KOPT-K1 (cell line): ENCODE measurements around the gene MINAR1.
"Not testable (repeated sequence)": the region's sequence is repeated elsewhere in the genome, so short reads cannot be mapped to it uniquely, and the experiment has no call there.

ENCODE experiments used
- H3K27ac ChIP-seq: fragments of 200-600 bp; sonication (generic); 2 replicates; pipeline ENCODE4 v1.5.1; 2016; ENCODE audit warnings: antibody characterized with exemption, mild to moderate bottlenecking, low read depth, low read length; ENCODE audit not compliant: poor library complexity, severe bottlenecking
- H3K36me3 ChIP-seq: fragments of 200-600 bp; sonication (generic); 2 replicates; pipeline ENCODE4 v1.5.1; 2017; ENCODE audit warnings: antibody characterized with exemption, mild to moderate bottlenecking, low read length, moderate library complexity; ENCODE audit not compliant: insufficient read depth
- H3K9me3 ChIP-seq: fragments of 200-600 bp; sonication (generic); 2 replicates; pipeline ENCODE4 v1.5.1; 2017; ENCODE audit warnings: antibody characterized with exemption, low read length, mild to moderate bottlenecking; ENCODE audit not compliant: insufficient read depth, poor library complexity, severe bottlenecking

Gene MINAR1

DNA sequence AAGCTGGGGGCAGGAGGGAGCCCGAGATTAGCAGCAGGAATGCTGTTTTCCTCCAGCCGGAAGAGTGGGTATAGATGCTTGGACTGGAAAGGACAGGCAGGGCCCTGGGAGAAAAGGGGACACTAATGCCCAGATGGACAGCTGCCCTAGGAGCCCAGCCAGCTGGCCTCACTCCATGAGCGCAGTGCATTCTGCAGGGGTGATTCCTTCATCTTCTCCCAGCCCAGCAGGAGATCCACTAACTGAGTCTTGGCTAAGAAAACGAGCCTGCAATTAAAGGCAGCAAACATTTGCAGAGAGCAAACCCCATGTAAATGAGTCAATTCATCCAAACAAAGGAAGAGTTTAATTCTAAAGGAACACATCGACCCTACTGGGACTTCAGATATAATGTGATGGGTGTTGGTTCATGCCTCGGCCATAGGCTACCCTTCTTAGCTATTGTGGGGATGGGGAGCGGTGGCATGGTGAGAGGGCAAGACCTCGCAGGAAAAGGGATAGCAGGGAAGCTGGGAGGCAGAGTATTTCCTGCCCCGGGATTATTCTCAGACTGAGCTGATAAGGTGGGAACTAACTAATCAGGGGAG, 13.3 kb upstream of the MINAR1 start:
- H3K36me3 ChIP-seq: no peaks in the 10 kb centered on the region
- H3K27ac ChIP-seq: no peak overlapping the region
- H3K9me3 ChIP-seq: no peaks in the 10 kb centered on the region

DNA sequence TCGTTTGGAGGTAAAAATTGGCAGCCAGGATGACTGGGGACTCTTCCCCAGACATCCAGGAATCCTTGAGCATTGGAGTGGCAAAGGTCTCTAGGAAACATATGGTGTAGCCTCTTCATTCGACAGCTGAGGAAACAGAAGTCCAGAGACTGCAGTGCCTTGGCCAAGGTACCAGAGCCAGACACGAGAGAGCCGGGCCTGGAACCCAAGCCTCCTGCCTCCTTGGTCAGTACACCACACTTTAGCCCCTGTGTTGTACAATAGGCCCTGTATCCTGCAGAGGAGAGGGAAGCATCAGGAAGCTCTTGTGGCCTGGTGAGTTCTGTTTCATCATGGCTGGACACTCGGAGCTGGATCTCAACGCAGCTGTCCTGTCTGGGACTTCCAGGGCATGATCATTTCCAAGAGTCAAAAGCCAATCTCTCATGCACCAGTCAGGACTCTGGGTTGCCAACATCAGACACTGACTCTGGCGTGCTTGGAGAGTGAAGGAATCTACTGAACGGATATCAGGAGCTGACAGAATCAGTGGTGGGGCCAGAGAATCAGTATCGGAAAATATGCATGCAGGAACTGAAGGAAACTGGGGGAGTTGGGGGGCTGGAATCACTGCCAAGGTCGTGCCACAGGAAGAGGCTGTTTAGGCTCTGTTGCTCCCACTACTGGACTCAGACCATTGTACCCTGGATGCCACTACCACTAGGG, 6.4 kb upstream of the MINAR1 start:
- Histone ChIP-seq H3K27ac (no peak overlapping the region), H3K9me3 (no peaks in the 10 kb centered on the region), H3K36me3 (no peaks in the 10 kb centered on the region)

DNA sequence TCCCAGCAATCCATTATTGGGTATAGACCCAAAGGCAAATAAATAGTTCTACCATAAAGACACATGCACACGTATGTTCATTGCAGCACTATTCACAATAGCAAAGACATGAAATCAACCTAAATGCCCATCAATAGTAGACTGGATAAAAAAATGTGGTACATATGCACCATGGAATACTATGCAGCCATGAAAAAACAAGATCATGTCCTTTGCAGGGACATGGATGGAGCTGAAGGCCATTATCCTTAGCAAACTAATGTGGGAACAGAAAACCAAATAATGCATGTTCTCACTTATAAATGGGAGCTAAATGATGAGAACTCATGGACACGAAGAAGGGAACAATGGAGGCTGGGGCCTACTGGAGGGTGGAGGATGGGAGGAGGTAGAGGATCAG, 5.2 kb upstream of the MINAR1 start:
- not testable (repeated sequence) for H3K27ac ChIP-seq, H3K36me3 ChIP-seq

DNA sequence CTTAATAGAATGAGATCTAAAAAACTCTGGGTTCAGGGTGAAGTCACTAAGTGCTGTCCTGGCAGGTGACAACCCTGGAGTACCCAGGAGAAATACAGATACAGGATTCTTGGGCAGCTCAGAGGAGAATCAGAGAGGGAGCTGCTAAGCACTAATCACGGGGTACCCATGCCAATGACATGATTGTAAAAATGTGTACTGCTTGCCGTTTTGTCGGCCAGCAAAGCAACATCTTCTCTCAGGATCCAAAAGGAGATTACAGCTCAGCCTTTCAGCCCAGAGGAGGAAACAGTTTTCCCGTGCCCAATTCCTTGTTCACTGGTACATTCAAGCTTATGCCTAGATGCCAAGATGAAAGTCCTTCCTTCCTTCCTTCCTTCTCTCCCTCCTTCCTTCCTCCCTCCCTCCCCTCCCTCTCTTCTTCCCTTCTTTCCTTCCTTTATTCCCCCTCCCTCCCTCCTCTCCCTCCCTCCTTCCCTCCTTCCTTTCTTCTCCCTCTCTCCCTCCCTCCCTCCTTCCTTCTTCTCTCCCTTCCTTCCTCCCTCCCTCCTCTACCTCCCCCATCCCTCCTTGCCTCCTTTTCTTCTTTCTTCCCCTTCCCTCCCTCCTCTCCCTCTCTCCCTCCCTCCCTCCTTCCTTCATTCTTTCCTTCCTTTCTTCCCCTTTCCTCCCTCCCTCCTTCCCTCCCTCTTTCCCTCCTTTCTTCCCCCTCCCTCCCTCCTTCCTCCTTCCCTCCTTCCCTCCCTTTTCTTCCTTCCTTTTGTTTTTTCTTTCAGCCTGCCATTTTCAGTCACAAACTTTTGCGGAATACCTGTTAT, 4.1 kb upstream of the MINAR1 start:
- no peaks in the 10 kb centered on the region for H3K36me3 ChIP-seq
- H3K9me3 ChIP-seq: no peaks in the 10 kb centered on the region
- H3K27ac ChIP-seq: no peak overlapping the region

More for the DNA sequence above, 5.2 kb upstream of the MINAR1 start:
- H3K9me3 ChIP-seq: not testable (repeated sequence)

DNA sequence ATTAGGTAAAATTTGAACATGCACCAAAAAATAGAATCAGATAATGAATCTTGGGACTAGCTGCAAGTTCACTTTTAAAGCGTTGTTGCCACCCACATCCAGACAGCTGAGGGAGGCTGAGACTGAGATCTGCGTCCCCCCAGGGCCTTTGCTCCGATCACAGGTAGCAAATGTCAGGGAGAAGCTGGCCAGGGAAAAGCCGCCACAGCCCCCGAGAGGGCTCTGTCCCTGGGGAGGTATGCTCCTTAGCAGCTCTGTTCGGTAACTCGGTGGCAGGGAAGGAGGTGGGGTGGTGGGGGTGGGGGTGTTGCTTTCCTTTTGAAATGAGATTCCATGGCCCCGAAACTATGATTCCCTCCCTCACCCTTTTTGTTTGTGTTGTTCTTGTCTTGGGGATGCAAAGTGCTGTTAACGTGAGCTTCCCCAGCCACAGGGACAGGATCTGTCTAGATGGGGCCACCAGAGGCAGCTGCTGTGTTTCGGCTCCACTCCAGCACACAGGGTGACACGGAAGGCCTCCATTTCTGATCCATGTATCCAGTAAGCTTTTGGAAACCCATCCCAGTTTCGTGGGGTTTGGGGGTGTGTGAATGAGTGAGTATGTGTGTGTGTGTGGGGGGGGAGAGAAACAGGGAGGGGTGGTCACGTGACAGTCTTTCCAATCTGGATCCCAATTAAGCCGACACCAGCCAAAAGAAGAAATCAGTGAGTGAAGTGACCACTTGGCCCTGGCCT, 1.1 kb upstream of the MINAR1 start:
- H3K27ac ChIP-seq: no peak overlapping the region
- no peaks in the 10 kb centered on the region for H3K36me3 ChIP-seq
- no peaks in the 10 kb centered on the region for H3K9me3 ChIP-seq

- Histone ChIP-seq H3K36me3 (no peaks in the 10 kb centered on the region), H3K9me3 (no peaks in the 10 kb centered on the region), H3K27ac (no peak overlapping the region)
Observed at GRCh38 chr15:79432345-79433275, 474 bp downstream of the MINAR1 start.

DNA sequence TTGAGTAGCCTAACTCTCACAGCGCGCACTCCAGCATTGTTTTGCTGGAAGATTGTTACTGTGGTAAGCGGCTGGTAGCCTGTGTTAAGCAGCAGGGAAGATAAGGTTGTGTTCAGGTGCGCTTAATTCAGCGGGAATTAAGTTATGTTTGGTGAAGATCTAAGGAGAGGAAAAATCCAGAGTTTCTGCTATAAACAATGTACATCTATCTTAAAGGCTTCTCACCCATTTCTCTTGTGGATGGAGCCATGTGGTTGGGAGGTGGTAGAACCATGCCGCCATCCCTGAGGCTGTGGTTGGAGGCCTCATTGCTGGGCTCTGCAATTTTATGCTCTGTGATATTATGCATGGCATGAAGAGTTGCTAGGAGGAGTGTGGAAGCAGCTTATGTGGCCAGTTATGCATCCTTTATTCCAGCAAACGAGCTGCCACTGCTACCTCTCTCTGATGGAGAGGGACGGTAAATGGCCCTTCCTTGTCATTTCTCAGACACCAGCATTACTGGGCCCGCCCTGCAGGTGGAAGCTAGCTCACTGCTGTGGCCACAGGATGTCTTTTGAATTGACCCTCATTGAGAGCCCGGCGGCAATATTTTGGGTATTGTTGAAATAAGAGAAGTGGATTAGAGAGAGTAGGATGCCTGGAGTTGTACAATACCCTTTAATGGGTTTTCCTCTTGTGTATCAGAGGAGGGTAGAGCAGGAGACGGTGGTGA, 1.3 kb downstream of the MINAR1 start:
- Histone ChIP-seq H3K27ac (no peak overlapping the region), H3K9me3 (no peaks in the 10 kb centered on the region), H3K36me3 (no peaks in the 10 kb centered on the region)

GRCh38 chr15:79434361-79434760, 2.2 kb downstream of the MINAR1 start:
- Histone ChIP-seq H3K36me3 (no peaks in the 10 kb centered on the region), H3K9me3 (no peaks in the 10 kb centered on the region), H3K27ac (no peak overlapping the region)

DNA sequence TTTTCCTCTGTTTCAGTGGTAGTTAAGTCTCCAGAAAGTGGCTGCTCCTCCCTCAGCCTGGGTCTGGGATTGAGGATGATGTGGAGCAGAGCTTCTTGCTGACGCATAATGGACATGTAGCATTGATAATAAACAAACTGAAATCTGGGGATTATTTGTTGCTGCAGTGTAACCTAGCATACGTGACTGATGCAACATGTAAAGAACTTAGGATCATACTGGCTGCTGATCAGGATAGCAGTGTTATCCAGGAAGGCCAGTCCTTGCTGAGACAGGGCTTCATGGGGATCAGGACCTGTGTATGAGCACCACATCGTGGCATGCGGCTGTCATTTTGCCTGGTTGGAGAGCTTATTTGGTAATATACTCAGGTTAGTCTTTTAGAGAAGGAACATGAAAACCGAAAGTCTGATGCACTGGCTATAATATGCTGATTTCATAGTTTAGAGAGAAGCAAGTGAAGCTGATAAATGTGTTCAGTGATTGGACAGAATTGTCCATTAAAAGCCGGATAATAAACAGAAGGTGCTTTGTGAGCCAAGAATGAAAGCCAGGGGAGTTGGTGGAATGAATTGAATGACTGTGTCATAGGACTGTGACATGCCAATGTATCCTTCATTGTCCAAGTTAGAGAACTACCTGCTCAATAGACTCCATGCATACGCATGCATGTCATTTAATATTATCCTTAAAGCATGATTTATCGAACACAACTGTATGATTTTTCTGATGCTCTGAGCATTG, 4.1 kb downstream of the MINAR1 start:
- no peak overlapping the region for H3K27ac ChIP-seq

GRCh38 chr15:79437275-79438000, 5.3 kb downstream of the MINAR1 start:
- Histone ChIP-seq H3K36me3 (no peaks in the 10 kb centered on the region), H3K9me3 (no peaks in the 10 kb centered on the region), H3K27ac (no peak overlapping the region)

More for the DNA sequence above, 4.1 kb downstream of the MINAR1 start:
- Histone ChIP-seq H3K36me3 (no peaks in the 10 kb centered on the region), H3K9me3 (no peaks in the 10 kb centered on the region)

DNA sequence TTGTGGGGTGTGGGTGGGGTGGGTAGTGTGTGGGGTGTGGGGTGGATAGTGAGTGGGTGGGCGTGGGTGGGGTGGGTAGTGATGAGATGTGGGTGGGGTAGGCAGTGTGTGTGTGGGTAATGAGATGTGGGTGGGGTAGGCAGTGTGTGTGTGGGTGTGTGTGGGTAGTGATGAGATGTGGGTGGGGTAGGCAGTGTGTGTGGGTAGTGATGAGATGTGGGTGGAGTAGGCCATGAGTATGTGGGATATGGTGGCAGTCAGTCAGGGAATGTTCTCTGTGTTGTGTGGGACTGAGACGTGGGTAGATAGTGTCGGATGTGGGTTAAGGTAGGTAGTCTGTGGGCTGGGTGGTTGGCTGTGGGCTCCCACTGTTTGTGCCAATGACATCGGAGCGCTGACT, 7.1 kb downstream of the MINAR1 start:
- Histone ChIP-seq H3K36me3 (no peaks in the 10 kb centered on the region), H3K27ac (no peak overlapping the region), H3K9me3 (no peaks in the 10 kb centered on the region)

DNA sequence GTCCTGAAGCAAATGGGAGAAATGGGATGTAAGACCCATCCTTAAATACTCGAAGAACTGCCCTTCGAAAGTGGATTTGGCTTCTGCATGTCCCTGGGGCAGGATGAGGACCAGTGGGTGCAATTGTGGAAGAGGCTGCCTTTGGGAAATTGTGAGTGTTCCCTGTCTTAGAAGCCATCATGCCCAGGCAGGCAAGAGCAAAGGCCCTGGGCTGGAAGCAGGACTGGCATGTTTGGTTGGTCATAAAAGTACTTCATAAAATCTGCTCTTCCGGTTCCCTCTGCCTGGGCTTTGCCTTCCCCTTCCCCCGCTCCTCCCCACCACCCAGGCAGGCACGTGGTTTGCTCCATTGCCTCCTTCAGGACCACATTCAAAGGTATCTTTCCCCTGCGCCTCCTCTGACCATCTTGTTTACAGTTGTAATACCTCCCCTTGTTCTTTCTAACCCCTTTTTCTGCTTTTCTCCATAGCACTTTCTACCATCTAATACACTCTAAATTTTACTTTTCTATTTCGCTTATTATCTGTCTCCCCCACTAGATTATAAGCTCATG, 8.3 kb downstream of the MINAR1 start:
- Histone ChIP-seq H3K9me3 (no peaks in the 10 kb centered on the region), H3K27ac (no peak overlapping the region), H3K36me3 (no peaks in the 10 kb centered on the region)
